GM21367 (cell line): Measurements from ENCODE around the gene TAC3.

Experiments used
- ATAC-seq: cut with Tn5 transposase; IDR thresholded peaks from one replicate; pipeline ENCODE4 v1.9.1; 2021; ENCODE audit not compliant: unreplicated experiment

TAC3 gene

GRCh38 chr12:57005980-57006808 is 10.1 kb downstream of the TAC3 start, which contains the start of gene ZBTB39:
TSS of gene ZBTB39 (minus strand) at chr12:57006546. CDS start at chr12:57004917, 1,629 bp downstream.
- ATAC-seq, result peak; percentile 57

GRCh38 chr12:57004651-57005050 is 11.7 kb downstream of the TAC3 start:
- ATAC-seq, result no peak

- no peak for ATAC-seq
Measured at GRCh38 chr12:57003395-57003794, 12.9 kb downstream of the TAC3 start.

- no peak for ATAC-seq
Measured at GRCh38 chr12:57001448-57001906, 14.9 kb downstream of the TAC3 start.

- ATAC-seq, result no peak
Measured at GRCh38 chr12:57000393-57000792, 15.9 kb downstream of the TAC3 start.

- no peak for ATAC-seq
Measured at GRCh38 chr12:56999456-56999855, 16.9 kb downstream of the TAC3 start.

GRCh38 chr12:56998981-56999380 is 17.3 kb downstream of the TAC3 start:
- ATAC-seq, result peak; percentile 74

GRCh38 chr12:56998316-56998715 is 18.0 kb downstream of the TAC3 start:
- no peak for ATAC-seq

GRCh38 chr12:56996793-56997545 is 19.4 kb downstream of the TAC3 start:
- ATAC-seq, result no peak

- no peak for ATAC-seq
Measured at GRCh38 chr12:56995930-56996496, 20.3 kb downstream of the TAC3 start.

GRCh38 chr12:56995201-56995929 is 21.0 kb downstream of the TAC3 start:
- no peak for ATAC-seq

- ATAC-seq, result no peak
Measured at GRCh38 chr12:56994231-56994746, 22.0 kb downstream of the TAC3 start.

GRCh38 chr12:56993346-56993745 is 23.0 kb downstream of the TAC3 start:
- ATAC-seq, result no peak

GRCh38 chr12:56991319-56992246 is 24.7 kb downstream of the TAC3 start:
- no peak for ATAC-seq

GRCh38 chr12:56990648-56991318 is 25.5 kb downstream of the TAC3 start:
- no peak for ATAC-seq

- no peak for ATAC-seq
Measured at GRCh38 chr12:56989861-56990610, 26.3 kb downstream of the TAC3 start.

GRCh38 chr12:56988207-56988739 is 28.1 kb downstream of the TAC3 start:
- no peak for ATAC-seq

- no peak for ATAC-seq
Measured at GRCh38 chr12:56987551-56988053, 28.7 kb downstream of the TAC3 start.
